HepG2 (cell line): ENCODE data around the gene ATF1. TPM values are rescaled to one million over a fixed set of nuclear protein-coding genes. Genes with fewer than 3 reads are reported as not detected.

Source experiments
- ATAC-seq: fragments of 200-7000 bp; cut with Tn5 transposase; 3 replicates; pipeline ENCODE4 v1.9.1; 2020; ENCODE audit warnings: mild to moderate bottlenecking, moderate library complexity
- BruUV-seq: library from RNA; stranded (reverse); fragments of 400-500 nt; replicated peaks from 2 replicates; lab custom pipeline; 2021; lab: Mats Ljungman, UMichigan
- CTCF ChIA-PET: fragments of 300-600 bp; formaldehyde crosslinking; extraction: SDS; loops from one replicate; lab custom pipeline; 2021; ENCODE audit warnings: low total read pairs, inconsistent platforms, low intra/inter-chr PET ratio; lab: Yijun Ruan, JAX
- POLR2A ChIA-PET: fragments of 350-600 bp; sonication (Branson Sonifier 250); formaldehyde crosslinking; loops from one replicate; lab custom pipeline; 2020; ENCODE audit warnings: antibody characterized with exemption, inconsistent platforms; lab: Yijun Ruan, JAX
- DNase-seq: peaks from one replicate; pipeline ENCODE4 v3.0.0-alpha.2; 2015; ENCODE audit warnings: low spot score
- FAIRE-seq: peaks from 3 replicates; lab custom pipeline; 2011; peaks lifted over from hg19 to GRCh38; lab: Jason Lieb, UNC
- H2AFZ ChIP-seq: one replicate; pipeline ENCODE4 v1.6.1; 2011; ENCODE audit warnings: low read length, inconsistent platforms
- H3K27ac ChIP-seq: fragments of 300-600 bp; 3 replicates; pipeline ENCODE4 v1.8.0; 2011; ENCODE audit warnings: mixed run types, mild to moderate bottlenecking, mixed read lengths, low read length, inconsistent platforms; ENCODE audit not compliant: insufficient read depth; ENCODE audit errors: extremely low read length
- H3K27me3 ChIP-seq, 2 experiments: fragments of 200-600 bp in 1 of 2; 2 replicates in 1 of 2; 3 replicates in 1 of 2; pipeline versions ENCODE4 v1.6.0 to v1.8.0; 2011; ENCODE audit warnings: low read length in 2 of 2, mild to moderate bottlenecking in 2 of 2, moderate library complexity in 2 of 2, inconsistent platforms in 1 of 2; ENCODE audit not compliant: insufficient read depth in 2 of 2, control insufficient read depth in 1 of 2
- H3K36me3 ChIP-seq, 2 experiments: fragments of 200-600 bp in 1 of 2; replicated peaks in 1 of 2; 2 replicates in 1 of 2; 3 replicates in 1 of 2; pipeline versions ENCODE4 v1.5.1 to v1.8.0; 2011; ENCODE audit warnings: low read length in 2 of 2, inconsistent platforms in 1 of 2; ENCODE audit not compliant: insufficient read depth in 2 of 2, control insufficient read depth in 1 of 2
- H3K4me1 ChIP-seq: 2 replicates; pipeline ENCODE4 v1.5.1; 2012; ENCODE audit warnings: low read length, inconsistent platforms; ENCODE audit not compliant: insufficient read depth
- H3K4me2 ChIP-seq: 2 replicates; pipeline ENCODE4 v1.6.0; 2011; ENCODE audit warnings: low read depth, low read length, inconsistent platforms
- H3K4me3 ChIP-seq, 3 experiments: fragments of 200-600 bp in 1 of 3; sonication (generic), shearing (Covaris generic) in 1 of 3; replicated peaks in 1 of 3; 2 replicates each; pipeline ENCODE4 v1.5.1; 2011 to 2016; ENCODE audit warnings: low read length in 3 of 3, inconsistent platforms in 2 of 3, low read depth in 2 of 3, mild to moderate bottlenecking in 2 of 3, control low read depth in 1 of 3, mixed read lengths in 1 of 3; ENCODE audit not compliant: insufficient read depth in 1 of 3
- H3K79me2 ChIP-seq: one replicate; pipeline ENCODE4 v1.6.1; 2011; ENCODE audit warnings: low read length, inconsistent platforms; ENCODE audit not compliant: insufficient read depth
- H3K9ac ChIP-seq: 2 replicates; pipeline ENCODE4 v1.6.0; 2011; ENCODE audit warnings: mild to moderate bottlenecking, low read depth, low read length, inconsistent platforms; ENCODE audit not compliant: insufficient read depth
- H3K9me3 ChIP-seq: 2 replicates; pipeline ENCODE4 v1.5.1; 2012; ENCODE audit warnings: mild to moderate bottlenecking, low read length
- H4K20me1 ChIP-seq: 2 replicates; pipeline ENCODE4 v1.6.0; 2011; ENCODE audit warnings: inconsistent platforms, mild to moderate bottlenecking, low read length, moderate library complexity; ENCODE audit not compliant: insufficient read depth
- E2F5 ChIP-seq: sonication (generic); formaldehyde crosslinking; conservative IDR thresholded peaks from 2 replicates; pipeline ENCODE4 v1.4.0; 2020; ENCODE audit warnings: missing genetic modification reagents
- HNF1A ChIP-seq, 2 experiments: sonication (generic) in 1 of 2; formaldehyde crosslinking in 1 of 2; IDR thresholded peaks; 2 replicates each; pipeline versions ENCODE4 v1.4.0 to v1.6.1; 2016 to 2020; ENCODE audit warnings: borderline replicate concordance in 1 of 2, low read depth in 1 of 2, mild to moderate bottlenecking in 1 of 2, missing genetic modification reagents in 1 of 2
- IRF1 ChIP-seq: sonication (generic); formaldehyde crosslinking; IDR thresholded peaks from 2 replicates; pipeline ENCODE4 v1.4.0; 2020; ENCODE audit warnings: low read depth, mild to moderate bottlenecking, missing genetic modification reagents
- IRF9 ChIP-seq: sonication (generic); formaldehyde crosslinking; IDR thresholded peaks from 2 replicates; pipeline ENCODE4 v1.8.0; 2022; ENCODE audit warnings: missing genetic modification reagents, mild to moderate bottlenecking, borderline replicate concordance
- KAT8 ChIP-seq: IDR thresholded peaks from 2 replicates; pipeline ENCODE4 v1.6.1; 2016; ENCODE audit warnings: missing genetic modification reagents, missing compliant biosample characterization
- NBN ChIP-seq: fragments of 450-650 bp; conservative IDR thresholded peaks from 2 replicates; pipeline ENCODE4 v1.6.1; 2017
- NONO ChIP-seq, 2 experiments: fragments of 450-650 bp in 1 of 2; sonication (generic) in 1 of 2; formaldehyde crosslinking in 1 of 2; IDR thresholded peaks in 1 of 2; conservative IDR thresholded peaks in 1 of 2; 2 replicates each; pipeline versions ENCODE4 v1.6.1 to v1.8.0; 2017 to 2022; ENCODE audit warnings: mild to moderate bottlenecking in 1 of 2, missing genetic modification reagents in 1 of 2, moderate library complexity in 1 of 2
- NR2F2 ChIP-seq: IDR thresholded peaks from 2 replicates; pipeline ENCODE4 v1.6.1; 2012; ENCODE audit warnings: low read depth, inconsistent platforms, borderline replicate concordance
- RXRB ChIP-seq: IDR thresholded peaks from 2 replicates; pipeline ENCODE4 v1.6.1; 2016; ENCODE audit warnings: borderline replicate concordance, missing genetic modification reagents, missing compliant biosample characterization
- SATB2 ChIP-seq: sonication (generic); formaldehyde crosslinking; IDR thresholded peaks from 2 replicates; pipeline ENCODE4 v1.5.0; 2020; ENCODE audit warnings: missing genetic modification reagents
- ZNF891 ChIP-seq: sonication (generic); formaldehyde crosslinking; IDR thresholded peaks from 2 replicates; pipeline ENCODE4 v1.5.0; 2020; ENCODE audit warnings: mild to moderate bottlenecking, missing genetic modification reagents
- WGBS: methylation state at CpG from one replicate; pipeline ENCODE4 v1.1.6; 2017; ENCODE audit warnings: low lambda C conversion rate; 5-methylcytosine and 5-hydroxymethylcytosine counted together
- in situ Hi-C: cut with HindIII; loops from 2 replicates; pipeline ENCODE4 v1.10.0; 2017; ENCODE audit warnings: low pct_unique_long_range_greater_than_20kb; ENCODE audit not compliant: extremely low pct_ligation_motif_present
- intact Hi-C: fragments of 100-400 bp; cut with micrococcal nuclease; formaldehyde crosslinking; loops from one replicate; pipeline ENCODE4 v1.10.0; 2022; ENCODE audit not compliant: unreplicated experiment
- polyA plus RNA-seq, 8 experiments: library from polyadenylated mRNA; depleted of rRNA in 3 of 8; stranded (reverse) in 7 of 8; unstranded in 1 of 8; fragments of >200 nt; fragmentation: Illumina TruSeq in 4 of 8; extraction: Trizol in 4 of 8; gene quantifications; 2 replicates each; pipeline versions ENCODE4 v1.2.1 to v1.2.3, GENCODE V29; 2011 to 2016; ENCODE audit warnings: low read depth in 4 of 8, missing spikeins in 1 of 8, mixed read lengths in 1 of 8; ENCODE audit not compliant: insufficient read depth in 1 of 8
- total RNA-seq, 5 experiments: library from RNA; depleted of rRNA; stranded (reverse); fragments of >200 nt; fragmentation: Illumina TruSeq; extraction: Trizol; gene quantifications; 2 replicates each; pipeline ENCODE4 v1.2.3, GENCODE V29; 2016; ENCODE audit warnings: low read depth in 1 of 5

The ATF1 gene
- total and polyA plus RNA-seq, 2 of the 13 experiments (the other 11 are each of a cell fraction or from before 2014, with no cell fraction given): 29.3 to 52.0 TPM

GRCh38 chr12:50728841-50729240, 35.1 kb upstream of the ATF1 start:
- Histone ChIP-seq H3K27me3 (no peaks in the 10 kb centered on the region), H3K4me2 (no peak overlapping the region), H3K4me3 (no peak overlapping the region), H3K27ac (no peak overlapping the region), H3K79me2 (no peaks in the 10 kb centered on the region), H3K9me3 (no peaks in the 10 kb centered on the region), H2AFZ (no peak overlapping the region), H3K4me1 (no peaks in the 10 kb centered on the region), H4K20me1 (no peaks in the 10 kb centered on the region), H3K9ac (no peak overlapping the region), H3K36me3 (peaks cover 34 to 93% of the 10 kb centered on the region in 2 experiments)
- POLR2A ChIA-PET: no interaction called here
- no TSS peak for BruUV-seq
- in situ Hi-C loops (no loop called here), intact Hi-C loops (no loop called here)
- no peak for TF ChIP-seq ZNF891
- TF ChIP-seq RXRB (CRISPR knock-in tag): no peak
- TF ChIP-seq IRF1 (CRISPR knock-in tag): no peak
- FAIRE-seq: no peak
- ATAC-seq: no peak
- 96% methylated on average over 4 of the region's 4 CpGs for WGBS
- no peak for DNase-seq
- CTCF ChIA-PET: no interaction called here

- Histone ChIP-seq H3K9ac (no peak overlapping the region), H2AFZ (no peak overlapping the region), H3K79me2 (no peaks in the 10 kb centered on the region), H3K27me3 (no peaks in the 10 kb centered on the region; a peak in 1 of 5 replicates), H3K9me3 (no peaks in the 10 kb centered on the region), H3K36me3 (peaks cover 33 to 91% of the 10 kb centered on the region in 2 experiments), H3K27ac (no peak overlapping the region), H4K20me1 (no peaks in the 10 kb centered on the region), H3K4me3 (no peak overlapping the region), H3K4me2 (no peak overlapping the region), H3K4me1 (no peaks in the 10 kb centered on the region)
- ATAC-seq (no peak), DNase-seq (no peak), FAIRE-seq (no peak)
- ChIA-PET CTCF (no interaction called here), POLR2A (no interaction called here)
- intact Hi-C loops (loop anchor here (10.0 kb wide), 1 partner anchor 228 kb away; the partner anchor contains the start of gene DIP2B), in situ Hi-C loops (no loop called here)
- no TSS peak for BruUV-seq
- WGBS: 94% methylated on average over 9 of the region's 9 CpGs
- TF ChIP-seq HNF1A (IDR thresholded peaks at IDR 0.05; ENCODE audit: low read depth) (no peak), HNF1A (CRISPR knock-in tag; IDR thresholded peaks at IDR 0.05; ENCODE audit: borderline replicate concordance) (no peak), NR2F2 (no peak), E2F5 (no peak), SATB2 (no peak), NONO (IDR thresholded peaks at IDR 0.05) (no peak), NONO (CRISPR knock-in tag; conservative IDR thresholded peaks at IDR 0.05) (no peak), IRF9 (CRISPR knock-in tag) (no peak), NBN (no peak), KAT8 (CRISPR knock-in tag) (no peak)
Measured at GRCh38 chr12:50732591-50732990, 31.3 kb upstream of the ATF1 start.
